ENCODE results near the gene GABRD. TPM values are rescaled to one million over a fixed set of nuclear protein-coding genes. Genes with fewer than 3 reads are reported as not detected.

Gene GABRD
- total and polyA plus RNA-seq, 7 donors, result 0.05 to 0.66 (median 0.35) TPM; not detected in 3

DNA sequence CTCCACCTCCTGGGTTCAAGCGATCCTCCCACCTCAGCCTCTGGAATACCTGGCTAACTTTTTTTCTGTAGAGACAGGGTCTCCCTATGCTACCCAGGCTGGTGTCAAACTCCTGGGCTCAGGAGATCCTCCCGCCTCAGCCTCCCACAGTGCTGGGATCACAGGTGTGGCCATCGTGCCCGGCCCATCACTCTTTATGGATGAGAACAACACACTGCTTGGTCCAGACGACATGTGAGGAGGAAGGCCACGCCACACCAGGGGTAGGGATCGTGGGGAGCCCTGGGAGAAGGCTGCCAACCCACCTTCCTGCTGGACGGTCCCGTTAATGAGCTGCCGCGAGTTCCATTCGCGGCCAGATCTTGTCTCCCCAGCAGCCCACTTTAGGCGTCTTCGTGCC lies 5.0 kb upstream of the GABRD start:
- no peak for DNase-seq
- intact Hi-C loops (cut with DNase I), result no loop called here
- WGBS, 3 donors, result 74 to 82% (median 81%) methylated on average over 15 of the region's 15 CpGs

DNA sequence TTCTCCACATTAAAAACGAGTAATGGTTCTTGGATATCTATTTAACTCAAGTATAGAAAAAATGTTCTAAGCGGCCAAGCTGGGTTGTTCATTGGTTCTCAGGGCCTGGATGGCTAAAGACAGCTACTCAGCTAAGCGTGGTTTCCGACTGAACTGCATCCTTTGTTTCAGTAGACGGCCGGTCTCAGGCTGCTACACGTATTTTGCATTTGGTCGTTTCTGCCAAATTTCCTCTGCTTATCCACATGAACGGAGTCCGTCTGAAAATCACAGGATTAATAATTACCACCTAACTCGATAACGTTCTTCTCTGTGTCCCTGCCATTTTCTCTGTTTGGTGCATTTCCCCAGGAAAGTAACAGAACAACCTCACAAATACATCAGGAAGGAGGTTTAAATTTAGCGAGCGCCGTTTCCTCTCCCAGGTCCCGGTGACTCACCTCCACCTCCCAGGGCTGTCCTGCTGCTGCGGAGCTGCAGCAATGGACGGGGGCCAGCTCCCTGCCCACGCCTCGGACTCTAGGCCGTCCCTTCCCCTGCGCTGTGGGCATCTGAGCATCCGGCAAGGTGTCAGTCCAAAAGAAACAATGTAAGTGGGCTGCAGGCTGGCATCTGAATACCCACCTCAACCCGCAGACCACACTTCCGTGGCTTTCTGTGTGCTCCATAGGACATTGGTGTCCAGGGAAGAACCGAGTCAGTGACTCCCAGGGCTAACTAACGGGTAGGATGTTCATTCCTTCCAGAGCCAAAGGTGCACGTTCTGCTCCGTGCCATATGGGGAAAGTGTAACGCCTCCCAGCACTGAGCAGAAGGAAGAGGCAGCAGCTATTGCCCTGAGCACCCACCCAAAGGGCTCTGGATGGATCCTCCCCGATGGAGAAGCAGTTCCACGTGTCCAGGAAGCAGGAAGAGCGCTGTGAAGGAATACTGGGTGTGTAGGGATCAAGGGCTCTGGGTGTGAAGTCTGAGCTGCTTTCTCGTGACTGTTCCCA lies 4.1 kb upstream of the GABRD start:
- Histone ChIP-seq H3K27ac (no peak overlapping the region), H3K36me3 (ENCODE audit: insufficient read depth in 1 of 2, low read depth in 1 of 2) (no peaks in the 10 kb centered on the region), H3K4me3 (no peak overlapping the region), H3K27me3 (ENCODE audit: insufficient read depth in 3 of 3, low read length in 2 of 3) (peaks cover 0 to 81% (median 18%) of the 10 kb centered on the region in 3 donors), H3K9me3 (no peaks in the 10 kb centered on the region), H3K4me1 (no peaks in the 10 kb centered on the region)
- ATAC-seq, result no peak
- 56 to 59% (median 56%) methylated on average over 34 of the region's 34 CpGs for WGBS, 3 donors
- TF ChIP-seq, protein P1, sequence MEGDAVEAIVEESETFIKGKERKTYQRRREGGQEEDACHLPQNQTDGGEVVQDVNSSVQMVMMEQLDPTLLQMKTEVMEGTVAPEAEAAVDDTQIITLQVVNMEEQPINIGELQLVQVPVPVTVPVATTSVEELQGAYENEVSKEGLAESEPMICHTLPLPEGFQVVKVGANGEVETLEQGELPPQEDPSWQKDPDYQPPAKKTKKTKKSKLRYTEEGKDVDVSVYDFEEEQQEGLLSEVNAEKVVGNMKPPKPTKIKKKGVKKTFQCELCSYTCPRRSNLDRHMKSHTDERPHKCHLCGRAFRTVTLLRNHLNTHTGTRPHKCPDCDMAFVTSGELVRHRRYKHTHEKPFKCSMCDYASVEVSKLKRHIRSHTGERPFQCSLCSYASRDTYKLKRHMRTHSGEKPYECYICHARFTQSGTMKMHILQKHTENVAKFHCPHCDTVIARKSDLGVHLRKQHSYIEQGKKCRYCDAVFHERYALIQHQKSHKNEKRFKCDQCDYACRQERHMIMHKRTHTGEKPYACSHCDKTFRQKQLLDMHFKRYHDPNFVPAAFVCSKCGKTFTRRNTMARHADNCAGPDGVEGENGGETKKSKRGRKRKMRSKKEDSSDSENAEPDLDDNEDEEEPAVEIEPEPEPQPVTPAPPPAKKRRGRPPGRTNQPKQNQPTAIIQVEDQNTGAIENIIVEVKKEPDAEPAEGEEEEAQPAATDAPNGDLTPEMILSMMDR (IDR thresholded peaks at IDR 0.05), result no peak
- intact Hi-C loops (cut with DNase I), result no loop called here
- DNase-seq, result no peak

More for the DNA sequence above, 5.0 kb upstream of the GABRD start:
- Histone ChIP-seq H3K4me1 (no peaks in the 10 kb centered on the region), H3K36me3 (ENCODE audit: insufficient read depth in 1 of 2, low read depth in 1 of 2) (no peaks in the 10 kb centered on the region), H3K27ac (no peak overlapping the region), H3K27me3 (ENCODE audit: insufficient read depth in 3 of 3, low read length in 2 of 3) (peaks cover 0 to 82% (median 15%) of the 10 kb centered on the region in 3 donors), H3K9me3 (no peaks in the 10 kb centered on the region), H3K4me3 (no peak overlapping the region)
- no peak for ATAC-seq
- TF ChIP-seq, protein P1 (IDR thresholded peaks at IDR 0.05), result no peak

GRCh38 chr1:2016123-2016522 lies 3.0 kb upstream of the GABRD start:
- WGBS, 3 donors, result 42 to 58% (median 51%) methylated on average over 9 of the region's 9 CpGs

GRCh38 chr1:2018217-2019171 lies 651 bp upstream of the GABRD start:
- TF ChIP-seq, protein P1 (IDR thresholded peaks at IDR 0.05), result no peak
- H3K9me3 ChIP-seq, result no peaks in the 10 kb centered on the region
- ATAC-seq, result no peak
- no peaks in the 10 kb centered on the region for H3K4me1 ChIP-seq
- no peak for DNase-seq
- H3K36me3 ChIP-seq (ENCODE audit: insufficient read depth in 1 of 2, low read depth in 1 of 2), result no peaks in the 10 kb centered on the region
- H3K27me3 ChIP-seq (ENCODE audit: insufficient read depth in 3 of 3, low read length in 2 of 3), result peaks cover 0 to 91% (median 34%) of the 10 kb centered on the region in 3 donors
- intact Hi-C loops (cut with DNase I), result no loop called here
- H3K27ac ChIP-seq, result no peak overlapping the region
- 12 to 18% (median 16%) methylated on average over 37 to 48 of the region's 48 CpGs for WGBS, 3 donors
- H3K4me3 ChIP-seq, result no peak overlapping the region

More at GRCh38 chr1:2016123-2016522, 3.0 kb upstream of the GABRD start:
- Histone ChIP-seq H3K9me3 (no peaks in the 10 kb centered on the region), H3K36me3 (ENCODE audit: insufficient read depth in 1 of 2, low read depth in 1 of 2) (no peaks in the 10 kb centered on the region), H3K27me3 (ENCODE audit: insufficient read depth in 3 of 3, low read length in 2 of 3) (peaks cover 0 to 84% (median 28%) of the 10 kb centered on the region in 3 donors), H3K27ac (no peak overlapping the region), H3K4me1 (no peaks in the 10 kb centered on the region), H3K4me3 (no peak overlapping the region)
- no peak for ATAC-seq
- TF ChIP-seq, protein P1 (IDR thresholded peaks at IDR 0.05), result no peak
- no peak for DNase-seq
- intact Hi-C loops (cut with DNase I), result no loop called here
